Sigmoid colon (tissue), 4 donors: ENCODE data around the gene TUBB4A.

Source experiments
- POLR2A ChIP-seq, 2 donors: fragments of 450-650 bp; IDR thresholded peaks; one replicate each; pipeline ENCODE4 v1.6.1; 2016; ENCODE audit warnings: antibody characterized with exemption in 2 of 2, mild to moderate bottlenecking in 2 of 2, moderate library complexity in 2 of 2
- POLR2AphosphoS5 ChIP-seq, 4 donors: sonication (generic); formaldehyde crosslinking; IDR thresholded peaks; one replicate each; pipeline ENCODE4 v1.6.1; 2017; ENCODE audit warnings: antibody characterized with exemption in 4 of 4
- TF ChIP-seq, protein P1 (sequence below), 4 experiments: fragments of 450-650 bp in 3 of 4; fragments of 200-600 bp in 1 of 4; IDR thresholded peaks; one replicate each; pipeline ENCODE4 v1.5.1; 2016 to 2019; ENCODE audit warnings: antibody characterized with exemption in 4 of 4, mild to moderate bottlenecking in 3 of 4, moderate library complexity in 2 of 4

DNA sequence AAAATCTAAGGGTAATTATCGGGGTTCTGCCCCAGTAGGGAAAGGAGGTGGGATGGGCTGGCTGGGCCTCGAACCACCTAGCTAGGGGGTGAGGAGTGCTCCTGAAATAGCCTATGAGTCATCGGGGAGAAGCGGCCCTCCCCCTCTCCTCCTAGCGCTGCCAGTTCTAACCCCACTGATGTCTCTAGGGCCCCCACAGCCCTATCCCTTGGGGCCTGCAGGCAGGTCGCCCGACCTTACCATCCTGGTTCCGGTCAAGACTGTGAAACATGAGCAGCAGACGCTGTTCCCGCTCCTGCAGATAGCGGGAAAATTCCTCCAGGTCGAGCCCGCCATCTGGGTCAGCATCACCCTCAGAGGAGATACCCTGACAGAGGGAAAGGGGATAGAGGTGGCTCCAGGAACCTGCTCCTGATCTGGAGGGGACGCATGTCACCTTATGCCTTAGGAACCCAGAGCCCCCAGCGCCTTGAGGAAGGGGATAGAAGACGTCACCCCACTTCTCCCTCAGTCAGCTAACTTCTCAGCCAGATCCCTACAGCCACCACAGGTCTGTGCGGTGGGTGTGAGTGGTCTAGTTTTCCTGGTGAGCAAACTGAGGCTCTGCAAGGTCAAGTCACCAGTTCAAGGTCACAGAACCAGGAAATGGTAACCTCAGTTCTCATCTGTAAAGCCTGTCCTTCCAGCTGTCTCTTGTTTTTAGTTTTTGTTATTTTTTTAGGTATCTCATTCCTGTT, 44.0 kb downstream of the TUBB4A start:
- no peak for TF ChIP-seq POLR2A (IDR thresholded peaks at IDR 0.05)
- TF ChIP-seq POLR2AphosphoS5 (IDR thresholded peaks at IDR 0.05) = no peak
- TF ChIP-seq, protein P1, sequence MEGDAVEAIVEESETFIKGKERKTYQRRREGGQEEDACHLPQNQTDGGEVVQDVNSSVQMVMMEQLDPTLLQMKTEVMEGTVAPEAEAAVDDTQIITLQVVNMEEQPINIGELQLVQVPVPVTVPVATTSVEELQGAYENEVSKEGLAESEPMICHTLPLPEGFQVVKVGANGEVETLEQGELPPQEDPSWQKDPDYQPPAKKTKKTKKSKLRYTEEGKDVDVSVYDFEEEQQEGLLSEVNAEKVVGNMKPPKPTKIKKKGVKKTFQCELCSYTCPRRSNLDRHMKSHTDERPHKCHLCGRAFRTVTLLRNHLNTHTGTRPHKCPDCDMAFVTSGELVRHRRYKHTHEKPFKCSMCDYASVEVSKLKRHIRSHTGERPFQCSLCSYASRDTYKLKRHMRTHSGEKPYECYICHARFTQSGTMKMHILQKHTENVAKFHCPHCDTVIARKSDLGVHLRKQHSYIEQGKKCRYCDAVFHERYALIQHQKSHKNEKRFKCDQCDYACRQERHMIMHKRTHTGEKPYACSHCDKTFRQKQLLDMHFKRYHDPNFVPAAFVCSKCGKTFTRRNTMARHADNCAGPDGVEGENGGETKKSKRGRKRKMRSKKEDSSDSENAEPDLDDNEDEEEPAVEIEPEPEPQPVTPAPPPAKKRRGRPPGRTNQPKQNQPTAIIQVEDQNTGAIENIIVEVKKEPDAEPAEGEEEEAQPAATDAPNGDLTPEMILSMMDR (IDR thresholded peaks at IDR 0.05) = no peak
